OCI-LY7 (cell line): ENCODE results near the gene HERC2.

Experiments used
- CTCF ChIP-seq: fragments of 200-600 bp; sonication (generic); conservative IDR thresholded peaks from 2 replicates; pipeline ENCODE4 v1.5.1; 2014; ENCODE audit warnings: mild to moderate bottlenecking, antibody characterized with exemption, low read length, moderate library complexity, mixed read lengths
- EZH2phosphoT487 ChIP-seq: fragments of 200-600 bp; sonication (generic); IDR thresholded peaks from 2 replicates; pipeline ENCODE4 v1.6.1; 2018; ENCODE audit warnings: low read depth, borderline replicate concordance, mild to moderate bottlenecking, mixed run types, antibody characterized with exemption, low read length, moderate library complexity, mixed read lengths

GRCh38 chr15:28164876-28165275 is 157.1 kb downstream of the HERC2 start:
- no peak for TF ChIP-seq EZH2phosphoT487
- TF ChIP-seq CTCF: no peak
